Breast epithelium (tissue), 3 donors: ENCODE results near the gene UNC5B.

Source experiments
- POLR2A ChIP-seq: fragments of 450-650 bp; IDR thresholded peaks from one replicate; pipeline ENCODE4 v1.6.1; 2016; ENCODE audit warnings: antibody characterized with exemption, mild to moderate bottlenecking, moderate library complexity
- TF ChIP-seq, protein P1 (sequence below), 3 donors: fragments of 450-650 bp; IDR thresholded peaks; one replicate each; pipeline ENCODE4 v1.5.1; 2016 to 2017; ENCODE audit warnings: antibody characterized with exemption in 3 of 3, mild to moderate bottlenecking in 3 of 3, moderate library complexity in 3 of 3

DNA sequence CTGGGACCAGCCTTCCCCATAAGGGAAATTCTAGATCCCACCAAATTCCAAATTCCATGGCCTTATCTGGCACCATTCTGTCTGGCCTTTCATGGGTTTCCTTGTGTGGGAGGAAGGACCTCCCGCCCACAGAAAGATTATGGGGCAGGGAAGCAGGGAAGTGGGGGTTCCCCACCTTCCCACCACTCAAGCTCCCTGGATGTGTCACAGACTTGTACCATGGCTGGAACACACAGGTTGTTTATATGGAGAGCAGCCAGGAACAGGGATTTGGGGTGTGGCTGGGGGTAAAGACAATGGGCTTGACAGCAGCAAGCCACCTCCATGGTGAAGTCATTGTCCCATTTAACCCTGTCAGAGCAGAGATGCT, 18.3 kb downstream of the UNC5B start:
- TF ChIP-seq, protein P1, sequence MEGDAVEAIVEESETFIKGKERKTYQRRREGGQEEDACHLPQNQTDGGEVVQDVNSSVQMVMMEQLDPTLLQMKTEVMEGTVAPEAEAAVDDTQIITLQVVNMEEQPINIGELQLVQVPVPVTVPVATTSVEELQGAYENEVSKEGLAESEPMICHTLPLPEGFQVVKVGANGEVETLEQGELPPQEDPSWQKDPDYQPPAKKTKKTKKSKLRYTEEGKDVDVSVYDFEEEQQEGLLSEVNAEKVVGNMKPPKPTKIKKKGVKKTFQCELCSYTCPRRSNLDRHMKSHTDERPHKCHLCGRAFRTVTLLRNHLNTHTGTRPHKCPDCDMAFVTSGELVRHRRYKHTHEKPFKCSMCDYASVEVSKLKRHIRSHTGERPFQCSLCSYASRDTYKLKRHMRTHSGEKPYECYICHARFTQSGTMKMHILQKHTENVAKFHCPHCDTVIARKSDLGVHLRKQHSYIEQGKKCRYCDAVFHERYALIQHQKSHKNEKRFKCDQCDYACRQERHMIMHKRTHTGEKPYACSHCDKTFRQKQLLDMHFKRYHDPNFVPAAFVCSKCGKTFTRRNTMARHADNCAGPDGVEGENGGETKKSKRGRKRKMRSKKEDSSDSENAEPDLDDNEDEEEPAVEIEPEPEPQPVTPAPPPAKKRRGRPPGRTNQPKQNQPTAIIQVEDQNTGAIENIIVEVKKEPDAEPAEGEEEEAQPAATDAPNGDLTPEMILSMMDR (IDR thresholded peaks at IDR 0.05): no peak
- TF ChIP-seq POLR2A: no peak
